ENCODE measurements around the gene KCNQ1. TPM values are rescaled to one million over a fixed set of nuclear protein-coding genes. Genes with fewer than 3 reads are reported as not detected.

Gene KCNQ1
- total and polyA plus RNA-seq, 2 experiments from 2014 or later: 0.45 to 0.87 TPM

- no peak for DNase-seq (ENCODE audit: low spot score)
- no peaks in the 10 kb centered on the region for H3K36me3 ChIP-seq (ENCODE audit: insufficient read depth)
- H2AFZ ChIP-seq: no peak overlapping the region
- no peaks in the 10 kb centered on the region for H3K4me1 ChIP-seq (ENCODE audit: insufficient read depth)
- no peaks in the 10 kb centered on the region for H3K36me3 Mint-ChIP-seq (ENCODE audit: low read depth)
- no peaks in the 10 kb centered on the region for H3K9me3 Mint-ChIP-seq
- peaks cover 4% of the 10 kb centered on the region; the same call in 2 of the 3 replicates for H3K4me1 Mint-ChIP-seq
- H3K27me3 ChIP-seq (ENCODE audit: insufficient read depth): peaks cover 3% of the 10 kb centered on the region
- H3K79me2 ChIP-seq (replicated peaks; ENCODE audit: insufficient read depth): no peaks in the 10 kb centered on the region
- H3K9me2 ChIP-seq (ENCODE audit: insufficient read depth): no peaks in the 10 kb centered on the region
- no peak overlapping the region for H3K4me2 ChIP-seq
- H3K27ac Mint-ChIP-seq: no peak overlapping the region
- H3F3A ChIP-seq (replicated peaks; ENCODE audit: low read depth): no peaks in the 10 kb centered on the region
- H3K27ac ChIP-seq (ENCODE audit: low read depth): no peak overlapping the region
- no peak overlapping the region for H3K4me3 Mint-ChIP-seq
- peak in 1 of 2 experiments; percentile 26; a peak in 1 of 4 replicates for TF ChIP-seq CTCF (conservative IDR thresholded peaks at IDR 0.05; ENCODE audit: low read depth in 2 of 2)
- TF ChIP-seq ZNF462 (CRISPR knock-in tag; IDR thresholded peaks at IDR 0.05): no peak
- no peak for TF ChIP-seq EZH2 (IDR thresholded peaks at IDR 0.05; ENCODE audit: low read depth, unreplicated experiment)
- no peak for TF ChIP-seq POLR2AphosphoS5 (IDR thresholded peaks at IDR 0.05; ENCODE audit: low read depth)
- H3K27me3 Mint-ChIP-seq (ENCODE audit: insufficient read depth, low read depth, poor library complexity): peaks cover 43% of the 10 kb centered on the region
- peak; percentile 16 for ATAC-seq
- no peak overlapping the region for H3K4me3 ChIP-seq
- no peaks in the 10 kb centered on the region for H4K20me1 ChIP-seq (replicated peaks; ENCODE audit: insufficient read depth)
Observed at GRCh38 chr11:2577031-2577990, 132.5 kb downstream of the KCNQ1 start.

Data from GM23338 (cell line).